HG03457 (cell line): ENCODE data around the gene VPS13D.
"Not testable (repeated sequence)": the region's sequence is repeated elsewhere in the genome, so short reads cannot be mapped to it uniquely, and the experiment has no call there.

ENCODE experiments used
- ATAC-seq: cut with Tn5 transposase; IDR thresholded peaks from one replicate; pipeline ENCODE4 v1.9.1; 2021; ENCODE audit warnings: moderate number of reproducible peaks; ENCODE audit not compliant: unreplicated experiment

Gene VPS13D

DNA sequence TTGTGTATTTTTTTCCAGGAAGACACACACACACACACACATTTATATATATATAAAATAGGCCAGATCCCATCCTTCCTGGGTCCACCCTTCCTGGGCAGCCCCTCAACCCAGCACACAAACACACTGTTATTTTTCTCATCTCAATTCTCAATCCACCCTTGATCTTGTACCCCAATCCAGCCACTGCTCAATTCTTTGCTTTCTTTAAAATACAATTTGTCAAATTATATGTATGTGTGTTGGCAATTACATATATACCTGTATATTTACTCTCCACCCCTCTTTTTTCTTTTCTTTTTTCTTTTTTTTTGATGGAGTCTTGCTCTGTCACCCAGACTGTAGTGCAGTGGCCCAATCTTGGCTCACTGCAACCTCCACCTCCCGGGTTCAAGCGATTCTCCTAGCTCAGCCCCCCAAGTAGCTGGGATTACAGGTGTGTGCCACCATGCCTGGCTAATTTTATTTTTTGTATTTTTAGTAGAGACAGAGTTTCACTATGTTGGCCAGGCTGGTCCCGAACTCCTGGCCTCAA lies 299.9 kb downstream of the VPS13D start:
- ATAC-seq = no peak

DNA sequence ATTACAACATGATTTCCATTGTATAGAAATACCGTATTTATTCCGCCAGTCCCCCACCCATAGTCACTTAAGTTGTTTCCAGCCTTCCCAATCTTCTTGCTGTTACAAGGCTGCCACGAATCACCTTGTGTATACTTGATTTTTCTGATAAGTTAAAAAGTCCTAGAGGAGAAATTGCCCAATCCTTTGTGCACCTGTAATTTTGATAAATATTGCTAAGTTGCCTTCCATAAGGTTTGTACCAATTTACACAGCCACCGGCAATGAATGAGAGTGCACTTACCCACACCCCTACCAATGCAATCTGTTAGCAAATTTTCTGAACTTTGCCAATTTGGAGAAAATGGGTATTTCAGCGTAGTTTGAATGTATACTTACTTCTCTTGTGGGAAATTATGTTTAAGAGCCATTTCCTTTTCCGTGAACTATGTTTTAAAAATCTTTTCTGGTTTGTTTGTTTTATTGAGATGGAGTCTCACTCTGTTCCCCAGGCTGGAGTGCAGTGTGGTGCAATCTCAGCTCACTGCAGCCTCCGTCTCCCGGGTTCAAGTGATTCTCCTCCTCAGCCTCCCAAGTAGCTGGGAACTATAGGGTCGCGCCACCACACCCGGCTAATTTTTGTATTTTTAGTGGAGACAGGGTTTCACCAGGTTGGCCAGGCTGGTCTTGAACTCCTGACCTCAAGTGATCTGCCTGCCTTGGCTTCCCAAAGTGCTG lies 300.8 kb downstream of the VPS13D start:
- ATAC-seq = no peak

DNA sequence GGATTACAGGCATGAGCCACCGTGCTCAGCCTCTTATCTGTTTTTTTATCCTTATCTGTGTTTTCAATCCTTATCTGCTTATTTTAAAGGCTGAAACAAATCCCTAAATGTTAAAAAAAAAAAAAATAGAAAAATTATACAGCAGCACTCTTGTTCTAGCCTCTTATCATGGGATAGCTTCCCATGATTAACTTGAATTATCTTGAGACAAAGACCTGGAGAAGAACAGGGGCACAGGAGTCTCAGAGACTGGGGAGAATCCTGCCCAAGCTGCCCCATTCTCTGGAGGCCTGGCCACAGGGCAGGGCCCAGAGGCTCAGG lies 301.3 kb downstream of the VPS13D start:
- no peak for ATAC-seq

DNA sequence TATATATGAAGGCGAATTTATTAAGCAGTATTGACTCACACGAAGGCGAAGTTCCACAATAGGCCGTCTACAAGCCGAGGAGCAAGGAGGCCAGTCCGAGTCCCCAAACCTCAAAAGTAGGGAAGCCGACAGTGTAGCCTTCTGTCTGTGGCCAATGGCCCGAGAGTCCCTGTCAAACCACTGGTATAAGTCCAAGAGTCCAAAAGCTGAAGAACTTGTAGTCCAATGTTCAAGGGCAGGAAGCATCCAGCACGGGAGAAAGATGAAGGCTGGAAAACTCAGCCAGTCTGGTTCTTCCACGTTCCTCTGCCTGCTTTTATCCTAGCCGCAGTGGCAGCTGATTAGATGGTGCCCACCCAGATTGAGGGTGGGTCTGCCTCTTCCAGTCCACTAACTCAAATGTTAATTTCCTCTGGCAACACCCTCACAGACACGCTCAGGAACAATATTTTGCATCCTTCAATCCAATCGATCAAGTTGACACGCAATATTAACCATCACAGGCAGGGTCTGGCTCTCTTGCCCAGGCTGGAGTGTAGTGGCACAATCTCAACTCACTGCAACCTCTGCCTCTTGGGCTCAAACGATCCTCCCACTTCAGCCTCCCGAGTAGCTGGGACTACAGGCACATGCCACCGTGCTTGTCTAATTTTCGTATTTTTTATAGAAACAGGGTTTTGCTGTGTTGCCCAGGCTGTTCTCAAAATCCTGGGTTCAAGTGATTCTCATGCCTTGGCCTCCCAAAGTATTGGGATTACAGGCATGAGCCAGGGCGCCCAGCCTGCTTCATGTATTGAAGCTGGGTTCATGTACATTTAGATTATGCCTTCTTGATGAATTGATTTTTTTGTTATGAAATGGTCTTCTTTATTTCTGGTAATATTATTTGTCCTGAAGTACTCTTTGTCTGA lies 302.8 kb downstream of the VPS13D start:
- ATAC-seq = no peak

DNA sequence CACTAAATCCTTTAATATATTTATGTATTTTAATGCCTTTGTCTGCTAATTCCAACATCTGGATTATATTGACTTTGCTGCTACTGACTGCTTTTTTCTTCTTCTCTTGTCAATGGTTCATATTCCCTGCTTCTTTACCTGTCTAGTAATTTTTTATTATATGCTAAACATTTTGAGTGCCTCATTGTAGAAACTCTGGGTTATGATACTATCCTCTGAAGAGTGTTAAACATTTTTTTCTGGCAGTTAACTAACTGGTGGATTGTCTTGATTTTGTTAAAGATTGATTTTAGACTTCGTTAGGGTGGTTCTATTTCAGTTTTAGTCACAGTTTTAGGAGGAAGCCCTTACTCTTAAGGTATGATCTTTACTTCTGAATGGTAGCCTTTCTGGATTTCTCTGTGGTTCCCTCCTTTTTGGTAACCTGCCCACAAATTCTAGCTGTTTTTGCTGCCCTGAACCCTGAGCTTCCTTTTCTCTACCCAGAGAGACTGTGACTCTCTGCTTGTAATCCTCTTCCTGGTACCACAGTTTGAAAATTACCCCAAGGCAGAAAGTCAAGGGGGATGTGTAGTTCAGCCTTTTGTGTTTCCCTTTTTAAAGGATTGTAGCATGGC lies 306.3 kb downstream of the VPS13D start:
- ATAC-seq = no peak

DNA sequence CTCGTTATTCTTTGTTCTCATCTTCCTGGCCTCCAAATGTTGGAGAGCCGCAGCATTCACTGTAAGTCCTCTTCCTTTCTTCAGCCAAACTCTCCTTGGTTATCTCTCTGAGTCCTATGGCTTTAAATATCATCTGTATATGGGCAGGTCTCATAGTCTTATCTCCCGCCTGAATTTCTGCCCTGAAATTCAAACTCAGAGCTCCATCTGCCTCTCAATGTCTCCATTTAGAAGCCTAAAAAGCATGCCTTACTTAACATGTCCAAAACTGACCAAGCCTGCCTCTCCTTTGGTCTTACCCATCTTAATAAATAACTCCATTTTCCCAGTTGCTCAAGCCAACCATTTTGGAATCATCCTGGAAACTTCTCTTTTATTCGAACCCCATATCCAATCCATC lies 307.5 kb downstream of the VPS13D start:
- ATAC-seq = no peak

DNA sequence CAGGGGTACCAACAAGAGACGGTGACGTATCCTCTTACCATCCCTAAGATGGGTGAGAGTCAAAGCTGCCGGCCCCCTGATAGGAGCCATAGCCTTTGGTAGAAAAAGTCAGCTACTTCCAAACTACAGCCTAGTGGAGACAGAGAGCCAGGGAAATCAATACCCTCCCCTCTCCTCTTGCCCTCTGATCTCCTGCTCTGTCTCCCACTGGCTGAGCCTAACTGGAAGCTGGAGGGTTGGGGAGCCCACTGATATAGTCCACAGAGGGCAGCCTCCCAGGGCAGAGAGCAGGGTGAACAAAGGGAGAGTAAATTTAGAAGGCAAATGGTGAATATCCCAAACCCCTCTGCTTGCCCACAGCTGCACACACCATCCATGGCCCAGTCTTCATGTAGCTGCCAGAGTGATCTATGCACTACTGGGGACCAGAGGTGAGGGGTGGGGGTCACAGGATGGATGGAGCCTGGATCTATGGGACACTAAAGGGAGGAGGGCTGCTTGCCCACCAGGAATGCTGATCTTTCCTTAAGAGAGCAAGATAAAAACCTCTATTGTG lies 308.2 kb downstream of the VPS13D start:
- ATAC-seq = no peak

DNA sequence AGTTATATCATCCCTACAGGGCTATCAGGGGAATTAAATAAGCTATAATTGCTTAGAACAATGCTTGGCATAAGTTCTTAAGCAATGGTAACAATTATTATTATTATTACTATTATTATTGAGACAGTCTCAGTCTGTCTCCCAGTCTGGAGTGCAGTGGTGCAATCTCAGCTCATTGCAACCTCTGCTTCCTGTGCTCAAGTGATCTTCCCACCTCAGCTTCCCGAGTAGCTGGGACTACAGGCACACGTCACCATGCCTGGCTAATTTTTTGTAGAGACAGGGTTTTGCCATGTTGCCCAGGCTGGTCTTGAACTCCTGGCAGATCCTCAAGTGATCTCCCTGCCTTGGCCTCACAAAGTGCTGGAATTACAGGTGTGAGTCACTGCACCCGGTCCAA lies 308.7 kb downstream of the VPS13D start:
- ATAC-seq = not testable (repeated sequence)

DNA sequence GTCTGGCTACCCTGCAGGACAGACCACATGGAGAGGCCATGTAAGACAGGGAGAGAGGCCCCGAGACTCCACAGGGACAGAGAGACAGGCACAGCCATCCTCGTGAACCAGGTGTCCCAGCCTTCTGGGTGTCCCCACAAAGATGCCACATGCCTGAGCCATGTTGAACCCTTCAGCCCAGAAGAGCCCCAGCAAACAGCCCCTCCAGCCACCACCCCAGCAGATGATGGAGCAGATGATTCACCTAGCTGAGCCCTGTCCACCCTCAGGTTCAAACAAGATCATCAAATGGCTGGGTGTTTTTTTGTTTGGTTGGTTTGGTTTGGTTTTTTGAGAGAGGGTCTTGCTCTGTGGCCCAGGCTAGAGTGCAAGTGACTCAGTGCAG lies 309.5 kb downstream of the VPS13D start:
- no peak for ATAC-seq

DNA sequence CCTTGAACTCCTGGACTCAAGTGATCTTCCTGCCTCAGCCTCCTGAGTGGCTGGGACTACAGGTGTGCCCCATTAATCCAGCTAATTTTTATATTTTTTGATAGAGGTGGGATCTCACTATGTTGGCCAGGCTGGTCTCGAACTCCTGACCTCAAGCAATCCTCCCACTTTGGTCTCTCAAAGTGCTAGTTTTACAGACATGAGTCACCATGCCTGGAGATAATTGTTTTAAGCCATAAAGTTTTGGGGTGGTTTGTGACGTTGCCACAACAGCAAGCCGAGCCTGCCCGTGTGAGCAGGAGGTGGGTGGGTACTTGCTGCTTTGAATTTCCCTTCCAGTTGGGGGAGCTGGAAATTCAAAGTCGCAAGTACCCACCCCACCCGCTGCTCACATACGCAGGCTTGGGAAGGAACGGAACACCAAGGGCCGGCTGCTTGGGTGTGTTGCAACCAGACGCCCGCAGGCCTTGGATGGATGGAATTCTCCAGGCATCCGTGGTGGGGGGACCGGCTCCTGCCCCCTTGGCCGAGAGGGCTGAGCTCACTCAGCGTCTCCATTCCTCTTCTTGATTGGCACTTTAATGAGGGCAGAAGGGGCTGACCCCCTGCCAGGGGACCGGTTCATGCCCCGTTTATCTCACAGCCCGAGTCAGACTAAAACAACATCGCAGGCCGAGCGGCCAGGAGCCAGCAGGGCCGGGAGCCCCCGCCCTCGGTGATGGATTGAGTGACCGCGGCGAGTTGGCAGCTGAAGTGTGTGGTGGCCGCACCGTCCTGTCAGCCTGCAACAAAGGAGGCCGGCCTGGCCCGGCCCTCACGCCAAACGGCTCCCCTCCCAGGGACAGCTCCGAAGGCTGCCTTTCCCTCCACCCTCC lies 310.1 kb downstream of the VPS13D start:
- no peak for ATAC-seq

DNA sequence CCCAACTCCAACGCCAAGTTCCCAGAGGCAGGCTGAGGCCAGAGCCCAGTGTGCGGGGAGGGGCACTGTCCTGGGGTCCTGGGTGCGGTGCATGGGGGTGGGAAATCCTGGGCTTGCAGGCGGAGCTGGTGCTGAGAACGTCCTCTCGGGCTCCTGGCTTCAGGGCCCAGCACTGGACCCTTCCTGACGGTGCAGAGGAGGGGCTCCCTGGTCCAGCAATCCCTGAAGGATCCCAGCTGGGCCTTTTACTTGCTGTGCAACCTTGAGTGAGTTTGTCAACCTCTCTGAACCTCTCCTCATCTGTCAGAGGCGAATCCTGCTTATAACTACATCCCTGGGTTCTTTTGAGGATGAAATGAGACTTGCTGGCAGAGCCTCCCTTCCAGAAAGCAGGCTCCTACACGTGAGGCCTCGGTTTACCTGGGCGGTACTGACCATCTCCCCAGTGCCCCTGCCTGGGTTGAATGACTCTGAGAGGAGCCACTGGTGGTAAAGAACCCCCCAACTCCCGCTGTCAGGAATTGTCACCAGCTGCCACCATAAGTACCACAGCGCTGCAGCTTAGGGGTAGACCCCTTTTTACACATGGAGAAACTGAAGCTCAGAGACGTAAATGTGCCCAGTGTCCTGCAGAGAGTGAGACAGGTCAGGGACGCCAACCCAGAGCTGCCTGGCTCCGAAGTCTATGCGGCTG lies 310.9 kb downstream of the VPS13D start:
- ATAC-seq = no peak

DNA sequence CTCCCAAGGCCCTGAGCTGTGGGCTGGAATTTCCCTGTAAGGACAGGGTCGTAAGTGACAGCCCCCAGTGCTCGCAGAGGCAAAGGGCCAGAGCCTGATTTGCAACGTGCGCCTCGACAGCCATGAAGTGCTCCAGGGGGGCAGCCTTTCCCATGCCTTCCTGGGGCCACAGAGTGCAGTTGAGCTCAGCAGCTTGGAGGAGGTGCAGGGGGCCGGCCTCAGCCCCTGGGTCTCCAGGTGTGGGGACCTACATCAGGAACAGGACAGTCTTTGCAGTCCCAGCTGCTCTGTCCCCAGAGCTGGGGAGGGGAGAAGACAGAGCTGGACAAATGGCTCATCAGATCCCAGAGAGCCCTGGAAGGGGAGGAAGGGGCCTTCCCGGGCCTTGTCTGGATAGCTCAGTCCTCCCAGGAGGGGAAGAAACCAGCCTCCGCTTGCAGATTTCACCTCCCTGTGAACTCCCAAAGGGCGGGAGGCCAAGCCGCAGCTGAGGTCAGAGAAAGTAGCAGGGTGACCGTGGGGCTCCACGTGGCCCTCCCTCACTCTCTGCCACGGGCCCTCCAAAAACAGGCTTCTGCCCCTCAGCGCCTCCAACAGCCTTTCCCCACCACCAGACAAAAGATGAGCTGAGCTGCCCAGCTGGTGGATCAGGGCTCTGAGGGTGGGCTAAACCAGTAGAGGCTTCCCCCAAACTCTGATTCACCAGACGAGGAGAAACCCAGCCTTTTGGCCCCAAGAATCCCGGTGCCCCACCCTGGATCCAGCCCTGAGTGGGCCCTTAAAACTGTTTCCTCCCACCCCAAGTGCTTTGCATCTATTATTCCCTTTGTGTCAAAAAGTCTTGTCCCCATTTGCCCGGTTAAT lies 311.7 kb downstream of the VPS13D start:
- ATAC-seq = no peak

DNA sequence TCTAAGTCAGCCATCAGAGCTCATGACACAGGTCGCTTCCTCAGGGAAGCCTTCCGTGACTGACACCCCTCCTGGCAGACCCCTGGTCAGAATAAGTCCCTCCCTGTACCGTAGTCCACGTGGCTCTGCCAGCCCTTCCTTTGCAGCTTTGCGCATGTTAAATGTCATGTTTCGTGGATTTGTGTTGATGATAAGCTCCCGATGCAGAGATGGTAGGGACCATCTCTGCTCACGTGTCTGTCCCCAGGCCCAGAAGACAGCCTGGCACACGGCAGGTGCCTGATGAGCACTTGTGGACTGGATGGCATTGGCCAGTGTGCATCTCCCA lies 312.3 kb downstream of the VPS13D start:
- ATAC-seq = no peak

DNA sequence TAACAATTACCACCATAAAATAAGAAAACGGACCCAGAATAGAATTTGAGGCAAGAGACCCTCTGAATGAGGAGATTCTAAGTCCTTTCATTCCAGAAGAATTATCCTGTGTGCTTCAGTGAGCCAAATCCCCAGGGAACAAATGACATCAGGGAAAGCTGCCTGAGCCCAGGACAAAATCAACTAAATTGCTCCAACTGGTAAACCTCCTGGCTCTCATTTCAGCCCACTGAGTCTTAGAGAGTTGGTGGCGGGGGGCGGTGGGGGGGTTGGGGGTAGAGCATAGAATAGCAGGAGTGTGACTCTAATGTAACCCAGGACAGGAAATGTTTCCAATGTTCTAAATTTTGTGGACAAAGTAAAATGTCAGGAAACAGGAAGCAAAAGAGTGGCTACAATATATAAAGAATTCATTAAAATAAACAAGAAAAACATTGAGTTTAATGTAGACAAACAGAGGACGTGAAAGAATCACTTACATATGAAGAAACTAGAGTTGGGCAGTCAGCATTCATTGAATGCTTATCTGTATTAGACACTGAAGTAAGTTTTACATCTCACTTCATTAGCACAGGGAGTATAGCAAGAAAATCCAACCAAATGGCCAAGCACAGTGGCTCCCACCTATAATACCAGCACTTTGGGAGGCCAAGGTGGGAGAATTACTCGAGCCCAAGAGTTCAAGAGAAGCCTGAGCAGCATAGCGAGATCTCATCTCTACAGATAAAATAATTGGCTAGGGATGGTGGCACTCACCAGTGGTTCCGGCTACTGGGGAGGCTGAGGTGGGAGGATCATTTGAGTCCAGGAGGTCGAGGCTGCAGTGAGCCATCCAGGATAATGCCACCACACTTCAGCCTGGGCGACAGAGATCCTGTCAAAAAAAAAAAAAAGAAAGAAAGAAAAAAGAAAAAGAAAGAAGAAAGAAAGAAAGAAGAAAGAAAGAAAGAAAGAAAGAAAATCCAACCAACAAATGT lies 313.1 kb downstream of the VPS13D start:
- ATAC-seq = no peak

DNA sequence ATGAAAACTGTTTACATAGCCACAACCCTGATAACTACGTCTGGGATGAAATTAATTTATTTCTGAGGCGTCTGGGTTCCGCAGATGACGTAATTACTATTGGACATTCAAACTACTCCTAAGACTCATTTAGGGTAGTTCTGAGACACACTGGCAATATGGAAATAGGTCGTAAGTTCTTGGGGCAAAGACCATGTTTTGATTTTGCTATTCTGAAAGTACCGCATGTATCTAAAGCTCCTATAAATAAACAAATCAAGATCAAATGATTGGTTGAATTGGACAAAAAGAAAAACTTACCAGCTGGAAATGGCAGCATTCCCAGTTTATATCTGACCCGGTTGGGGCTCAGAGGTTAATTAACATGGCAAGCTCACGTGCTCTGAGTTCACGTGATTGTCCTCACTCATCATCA lies 313.9 kb downstream of the VPS13D start:
- no peak for ATAC-seq

DNA sequence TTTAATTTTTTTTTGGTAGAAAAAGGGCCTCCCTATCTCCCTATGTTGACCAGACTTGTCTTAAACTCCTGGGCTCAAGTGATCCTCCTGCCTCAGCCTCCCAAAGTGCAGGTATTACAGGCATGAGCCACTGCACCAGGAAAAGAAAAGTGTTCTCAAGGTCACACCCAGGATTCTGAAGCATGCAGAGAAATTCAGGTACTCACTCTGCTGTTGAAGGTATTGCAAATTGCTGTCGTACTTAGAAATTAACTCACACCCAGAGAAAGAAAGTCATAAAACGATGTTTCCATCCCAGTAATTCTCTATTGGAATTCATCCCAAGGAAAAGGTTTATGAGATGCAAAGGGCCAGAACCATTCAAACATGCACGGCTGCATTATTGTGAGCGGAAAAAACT lies 314.5 kb downstream of the VPS13D start:
- no peak for ATAC-seq

DNA sequence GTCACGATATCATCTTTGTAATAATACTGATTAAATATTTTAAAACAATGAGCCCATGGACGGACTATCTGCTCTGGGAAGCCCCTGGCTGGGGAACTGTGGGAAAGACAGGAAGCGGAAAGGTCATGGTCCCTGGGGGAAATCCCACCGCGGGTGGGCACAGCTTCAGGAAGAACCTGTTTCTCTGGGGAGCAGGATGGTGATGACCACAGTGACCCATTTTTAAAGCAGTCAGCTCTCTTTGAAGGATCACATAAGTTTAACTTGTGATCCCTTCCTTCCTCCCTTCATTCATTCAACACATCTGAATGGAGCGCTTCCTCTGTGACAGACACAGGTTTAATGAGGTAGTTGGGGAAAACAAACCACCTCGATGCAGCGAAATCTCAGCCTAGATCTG lies 315.2 kb downstream of the VPS13D start:
- no peak for ATAC-seq
